Endothelial cell (in vitro differentiated cells): Measurements from ENCODE around the gene FASLG. TPM values are rescaled to one million over a fixed set of nuclear protein-coding genes. Genes with fewer than 3 reads are reported as not detected.

ENCODE experiments used
- DNase-seq: peaks from one replicate; pipeline ENCODE4 v3.0.0; 2021; ENCODE audit warnings: low spot score
- H3K27ac Mint-ChIP-seq: one replicate; pipeline ENCODE4 v1.8.0; 2021; ENCODE audit warnings: mixed read lengths, inconsistent platforms; ENCODE audit not compliant: unreplicated experiment
- H3K27me3 Mint-ChIP-seq: one replicate; pipeline ENCODE4 v1.8.0; 2021; ENCODE audit warnings: mild to moderate bottlenecking, moderate library complexity, mixed read lengths, inconsistent platforms; ENCODE audit not compliant: unreplicated experiment
- H3K36me3 Mint-ChIP-seq: one replicate; pipeline ENCODE4 v1.8.0; 2021; ENCODE audit warnings: mild to moderate bottlenecking, low read depth, mixed read lengths, inconsistent platforms; ENCODE audit not compliant: unreplicated experiment
- H3K4me1 Mint-ChIP-seq: one replicate; pipeline ENCODE4 v1.8.0; 2021; ENCODE audit warnings: mild to moderate bottlenecking, mixed read lengths, inconsistent platforms; ENCODE audit not compliant: unreplicated experiment
- H3K4me3 Mint-ChIP-seq: one replicate; pipeline ENCODE4 v1.8.0; 2021; ENCODE audit warnings: mild to moderate bottlenecking, mixed read lengths, inconsistent platforms; ENCODE audit not compliant: unreplicated experiment
- H3K9me3 Mint-ChIP-seq: one replicate; pipeline ENCODE4 v1.8.0; 2021; ENCODE audit warnings: mixed read lengths, inconsistent platforms; ENCODE audit not compliant: unreplicated experiment
- CTCF ChIP-seq: fragments of 200-600 bp; sonication (generic); IDR thresholded peaks from one replicate; pipeline ENCODE4 v1.5.0; 2021; ENCODE audit warnings: antibody characterized with exemption; ENCODE audit not compliant: unreplicated experiment
- total RNA-seq: library from RNA; stranded (reverse); fragmentation: NEBNext Ultra II Directional; extraction: Animal tissue kit (Norgen Biotek cat#: 25700); gene quantifications from one replicate; pipeline ENCODE4 v1.2.1, GENCODE V29; 2021; ENCODE audit not compliant: unreplicated experiment

Gene FASLG
- total RNA-seq, 1 donor from 2014 or later, result not detected

GRCh38 chr1:172657586-172657985 is 1.3 kb upstream of the FASLG start:
- H3K27me3 Mint-ChIP-seq, result no peaks in the 10 kb centered on the region
- H3K4me1 Mint-ChIP-seq, result no peaks in the 10 kb centered on the region
- H3K9me3 Mint-ChIP-seq, result no peaks in the 10 kb centered on the region
- H3K4me3 Mint-ChIP-seq, result no peak overlapping the region
- H3K36me3 Mint-ChIP-seq, result no peaks in the 10 kb centered on the region
- TF ChIP-seq CTCF, result no peak
- H3K27ac Mint-ChIP-seq, result no peak overlapping the region
- no peak for DNase-seq

- H3K4me1 Mint-ChIP-seq, result no peaks in the 10 kb centered on the region
- no peak for DNase-seq
Measured at GRCh38 chr1:172661107-172661506, 2.2 kb downstream of the FASLG start.

GRCh38 chr1:172662464-172663109 is 3.7 kb downstream of the FASLG start:
- H3K4me1 Mint-ChIP-seq, result no peaks in the 10 kb centered on the region
- no peak for TF ChIP-seq CTCF
- no peak for DNase-seq

More at GRCh38 chr1:172661107-172661506, 2.2 kb downstream of the FASLG start:
- TF ChIP-seq CTCF, result no peak
- Mint-ChIP-seq H3K27me3 (peaks cover 2% of the 10 kb centered on the region), H3K27ac (no peak overlapping the region), H3K4me3 (no peak overlapping the region), H3K36me3 (no peaks in the 10 kb centered on the region), H3K9me3 (no peaks in the 10 kb centered on the region)

GRCh38 chr1:172663732-172664131 is 4.8 kb downstream of the FASLG start:
- H3K27me3 Mint-ChIP-seq, result peaks cover 2% of the 10 kb centered on the region
- no peaks in the 10 kb centered on the region for H3K36me3 Mint-ChIP-seq
- no peak overlapping the region for H3K27ac Mint-ChIP-seq
- no peaks in the 10 kb centered on the region for H3K9me3 Mint-ChIP-seq
- no peak for DNase-seq
- no peak for TF ChIP-seq CTCF
- no peak overlapping the region for H3K4me3 Mint-ChIP-seq
- no peaks in the 10 kb centered on the region for H3K4me1 Mint-ChIP-seq

More at GRCh38 chr1:172662464-172663109, 3.7 kb downstream of the FASLG start:
- no peaks in the 10 kb centered on the region for H3K9me3 Mint-ChIP-seq
- H3K36me3 Mint-ChIP-seq, result no peaks in the 10 kb centered on the region
- no peak overlapping the region for H3K27ac Mint-ChIP-seq
- peaks cover 2% of the 10 kb centered on the region for H3K27me3 Mint-ChIP-seq
- no peak overlapping the region for H3K4me3 Mint-ChIP-seq

- Mint-ChIP-seq H3K4me3 (no peak overlapping the region), H3K9me3 (no peaks in the 10 kb centered on the region), H3K4me1 (peaks cover 7% of the 10 kb centered on the region), H3K36me3 (no peaks in the 10 kb centered on the region), H3K27me3 (peaks cover 2% of the 10 kb centered on the region), H3K27ac (no peak overlapping the region)
- DNase-seq, result no peak
- TF ChIP-seq CTCF, result no peak
Measured at GRCh38 chr1:172668097-172668496, 9.2 kb downstream of the FASLG start.
